Pons (tissue), 1 donor: ENCODE measurements around the gene CABP2.
"Not testable (repeated sequence)": the region's sequence is repeated elsewhere in the genome, so short reads cannot be mapped to it uniquely, and the experiment has no call there.

Experiments used
- DNase-seq: peaks from one replicate; pipeline ENCODE4 v3.0.0-alpha.2; 2016; ENCODE audit warnings: low spot score

The CABP2 gene

GRCh38 chr11:67476692-67477091, 46.6 kb downstream of the CABP2 start:
- not testable (repeated sequence) for DNase-seq

- no peak for DNase-seq
Measured at GRCh38 chr11:67472882-67473281, 50.4 kb downstream of the CABP2 start.

GRCh38 chr11:67470337-67471002, 52.8 kb downstream of the CABP2 start:
- DNase-seq, result no peak

GRCh38 chr11:67469508-67469811, 53.8 kb downstream of the CABP2 start:
- DNase-seq, result no peak
